Retinal pigment epithelial cell (primary cell): Measurements from ENCODE around the gene ATRNL1.

ENCODE experiments used
- DNase-seq: peaks from one replicate; pipeline ENCODE4 v3.0.0-alpha.2; 2010; ENCODE audit warnings: low read depth
- H3K4me3 ChIP-seq: 2 replicates; pipeline ENCODE4 v1.5.1; 2011; ENCODE audit warnings: mild to moderate bottlenecking, low read length, control low read depth, moderate library complexity
- CTCF ChIP-seq: conservative IDR thresholded peaks from 2 replicates; pipeline ENCODE4 v1.5.1; 2011; ENCODE audit warnings: low read depth, low read length, control low read depth, inconsistent platforms

ATRNL1 gene

GRCh38 chr10:115771755-115772154, 678.6 kb downstream of the ATRNL1 start:
- TF ChIP-seq CTCF, result no peak
- DNase-seq, result no peak
- no peak overlapping the region for H3K4me3 ChIP-seq

- no peak overlapping the region for H3K4me3 ChIP-seq
- DNase-seq, result peak; percentile 83
- no peak for TF ChIP-seq CTCF
Measured at GRCh38 chr10:115772606-115773005, 679.4 kb downstream of the ATRNL1 start.

GRCh38 chr10:115773832-115774231, 680.7 kb downstream of the ATRNL1 start:
- no peak overlapping the region for H3K4me3 ChIP-seq
- no peak for DNase-seq
- TF ChIP-seq CTCF, result no peak

- no peak for DNase-seq
- TF ChIP-seq CTCF, result no peak
- H3K4me3 ChIP-seq, result no peak overlapping the region
Measured at GRCh38 chr10:115774721-115775120, 681.6 kb downstream of the ATRNL1 start.

- no peak overlapping the region for H3K4me3 ChIP-seq
- no peak for DNase-seq
- TF ChIP-seq CTCF, result no peak
Measured at GRCh38 chr10:115777646-115778045, 684.5 kb downstream of the ATRNL1 start.

- H3K4me3 ChIP-seq, result no peak overlapping the region
- no peak for DNase-seq
- TF ChIP-seq CTCF, result no peak
Measured at GRCh38 chr10:115790220-115790619, 697.1 kb downstream of the ATRNL1 start.

- DNase-seq, result no peak
- H3K4me3 ChIP-seq, result no peak overlapping the region
- no peak for TF ChIP-seq CTCF
Measured at GRCh38 chr10:115795964-115796363, 702.8 kb downstream of the ATRNL1 start.
